Measurements from ENCODE around the gene PDHB. TPM values are rescaled to one million over a fixed set of nuclear protein-coding genes. Genes with fewer than 3 reads are reported as not detected.
"Not testable (repeated sequence)": the region's sequence is repeated elsewhere in the genome, so short reads cannot be mapped to it uniquely, and the experiment has no call there.

PDHB gene
- polyA plus RNA-seq, 10 donors, result 71.8 to 85.7 (median 78.2) TPM

- no peak for DNase-seq
These were observed 8.2 kb upstream of the PDHB start for GRCh38 chr3:58441514-58442450.

- not testable (repeated sequence) for DNase-seq
These were observed 7.3 kb upstream of the PDHB start for GRCh38 chr3:58440996-58441355.

- not testable (repeated sequence) for DNase-seq
These were observed 3.6 kb upstream of the PDHB start for GRCh38 chr3:58437276-58437675.

DNA sequence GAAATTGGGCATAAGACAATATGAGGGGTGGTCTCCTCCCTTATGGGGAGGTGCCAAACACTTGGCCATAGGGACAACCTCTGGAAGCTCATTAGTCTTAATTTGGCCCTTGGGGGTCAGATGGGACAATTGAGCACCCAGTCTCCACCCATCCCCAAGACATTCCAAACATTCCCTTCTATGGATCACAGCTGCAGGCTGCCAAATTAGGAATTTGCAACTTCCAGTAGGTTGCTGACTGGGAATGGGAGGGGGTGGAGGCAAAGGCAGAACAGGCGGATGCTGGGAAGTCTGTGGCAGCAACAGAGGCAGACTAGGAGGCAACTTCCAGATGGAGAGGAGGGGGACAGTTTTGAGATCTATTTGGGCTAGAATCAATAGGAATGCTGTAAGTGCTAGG lies 1.4 kb upstream of the PDHB start:
- peak in 1 of 3 donors; percentile 82 for DNase-seq

GRCh38 chr3:58434511-58434910 lies 879 bp upstream of the PDHB start:
- DNase-seq, result no peak

GRCh38 chr3:58434168-58434504 lies 504 bp upstream of the PDHB start:
- DNase-seq, result no peak

- no peak for DNase-seq
These were observed 727 bp downstream of the PDHB start for GRCh38 chr3:58432905-58433304.

- no peak for DNase-seq
These were observed 4.0 kb downstream of the PDHB start for GRCh38 chr3:58429657-58430056.

- DNase-seq, result no peak
These were observed 5.8 kb downstream of the PDHB start for GRCh38 chr3:58427661-58428361.

GRCh38 chr3:58425782-58426181 lies 7.8 kb downstream of the PDHB start:
- no peak for DNase-seq

GRCh38 chr3:58424613-58425012 lies 9.0 kb downstream of the PDHB start:
- DNase-seq, result no peak

GRCh38 chr3:58422756-58423325 lies 10.8 kb downstream of the PDHB start:
- peak in 1 of 3 donors; percentile 23 for DNase-seq

DNA sequence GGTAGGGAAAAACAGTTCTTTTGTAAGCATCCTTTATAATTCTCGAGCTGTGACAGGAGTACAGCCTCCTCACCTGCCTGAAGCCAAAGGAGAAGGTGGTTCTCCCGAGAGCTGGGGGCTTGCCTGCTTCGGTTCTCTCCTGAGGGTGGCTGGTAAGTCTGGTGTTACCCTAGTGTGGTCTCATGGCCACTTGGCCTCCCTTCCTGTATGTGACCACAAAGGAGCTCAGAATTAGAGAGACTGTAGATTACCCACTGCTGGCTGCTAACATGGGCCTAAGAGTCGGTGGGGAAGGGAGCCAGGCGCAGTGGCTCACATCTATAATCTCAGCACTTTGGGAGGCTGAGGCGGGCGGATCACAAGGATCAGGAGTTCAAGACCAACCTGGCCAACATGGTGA lies 12.6 kb downstream of the PDHB start:
- DNase-seq, result no peak

DNA sequence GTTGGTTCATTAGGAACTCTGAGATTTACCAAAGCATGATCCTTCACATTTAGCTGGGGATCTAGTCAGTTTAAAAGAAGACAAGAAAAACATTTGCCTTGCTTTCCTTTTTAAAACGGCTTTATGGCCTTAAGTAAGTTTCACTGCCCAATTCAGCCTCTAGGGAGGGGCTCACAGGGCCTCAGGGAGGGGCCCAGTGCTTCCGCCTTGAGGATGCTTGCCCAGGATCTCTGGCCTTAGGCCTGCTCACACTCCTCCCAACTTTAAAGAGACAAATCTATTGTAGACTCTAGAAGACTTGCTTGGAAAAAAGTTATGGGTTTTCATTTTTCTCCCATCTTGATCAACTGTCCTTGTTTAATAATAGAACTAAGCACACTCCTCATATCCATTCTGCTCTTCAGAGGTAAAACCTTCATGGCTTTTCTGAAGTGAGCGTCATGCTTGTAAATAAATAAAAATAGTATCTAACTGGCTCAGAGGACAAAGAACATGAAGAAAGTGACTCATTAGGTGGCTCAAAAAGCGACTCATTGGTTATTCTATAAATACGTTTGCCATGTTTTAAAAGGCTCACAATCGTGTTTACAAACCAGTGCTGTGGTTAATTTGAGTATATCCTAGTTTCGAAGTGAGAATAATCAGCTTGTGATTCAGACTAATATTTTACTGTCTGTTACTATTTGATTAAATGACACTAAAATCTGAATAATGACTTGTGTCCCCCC lies 13.7 kb downstream of the PDHB start:
- peak in 2 of 3 donors; percentile 58 to 75 for DNase-seq

- DNase-seq, result no peak
These were observed 15.4 kb downstream of the PDHB start for GRCh38 chr3:58418227-58418626.

DNA sequence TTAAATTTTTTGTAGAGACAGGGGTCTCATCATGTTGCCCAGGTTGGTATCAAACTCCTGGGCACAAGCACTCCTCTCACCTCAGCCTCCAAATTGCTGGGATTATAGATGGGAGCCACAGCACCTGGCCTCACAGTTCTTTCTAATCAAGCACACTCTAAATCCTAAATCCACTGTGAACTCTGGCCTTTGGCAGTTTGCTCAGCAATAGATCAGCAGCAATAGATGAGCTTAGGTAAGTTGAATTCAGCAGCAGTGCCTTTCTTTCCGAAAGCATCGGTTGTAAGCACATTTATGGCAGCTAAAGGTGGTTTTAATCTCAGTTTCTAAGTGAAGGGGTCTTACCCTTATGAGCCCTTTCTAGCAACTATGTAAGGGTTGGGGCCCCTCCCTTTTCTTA lies 16.6 kb downstream of the PDHB start:
- DNase-seq, result no peak

DNA sequence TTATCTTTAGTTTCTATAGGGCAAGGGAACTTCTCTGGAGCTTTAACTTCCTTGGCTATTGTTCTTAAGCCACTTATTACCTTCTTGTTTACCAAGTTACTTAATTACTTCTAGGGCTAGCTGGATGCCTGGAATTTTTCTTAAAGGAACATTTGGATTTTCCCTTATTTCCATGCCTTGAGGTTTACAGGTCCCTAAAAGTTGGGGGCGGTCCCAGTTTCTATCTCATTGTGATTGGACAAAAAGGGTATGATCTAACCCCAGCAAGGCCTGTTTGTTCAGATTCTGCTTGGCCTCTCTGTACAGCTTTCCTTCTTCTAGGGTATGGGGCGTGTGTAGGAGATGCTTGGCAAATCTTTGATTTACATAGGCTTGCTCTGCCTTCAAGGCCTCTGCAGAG lies 17.4 kb downstream of the PDHB start:
- no peak for DNase-seq

GRCh38 chr3:58414538-58415197 lies 19.0 kb downstream of the PDHB start:
- peak; percentile 54 to 75 (median 59) for DNase-seq

DNA sequence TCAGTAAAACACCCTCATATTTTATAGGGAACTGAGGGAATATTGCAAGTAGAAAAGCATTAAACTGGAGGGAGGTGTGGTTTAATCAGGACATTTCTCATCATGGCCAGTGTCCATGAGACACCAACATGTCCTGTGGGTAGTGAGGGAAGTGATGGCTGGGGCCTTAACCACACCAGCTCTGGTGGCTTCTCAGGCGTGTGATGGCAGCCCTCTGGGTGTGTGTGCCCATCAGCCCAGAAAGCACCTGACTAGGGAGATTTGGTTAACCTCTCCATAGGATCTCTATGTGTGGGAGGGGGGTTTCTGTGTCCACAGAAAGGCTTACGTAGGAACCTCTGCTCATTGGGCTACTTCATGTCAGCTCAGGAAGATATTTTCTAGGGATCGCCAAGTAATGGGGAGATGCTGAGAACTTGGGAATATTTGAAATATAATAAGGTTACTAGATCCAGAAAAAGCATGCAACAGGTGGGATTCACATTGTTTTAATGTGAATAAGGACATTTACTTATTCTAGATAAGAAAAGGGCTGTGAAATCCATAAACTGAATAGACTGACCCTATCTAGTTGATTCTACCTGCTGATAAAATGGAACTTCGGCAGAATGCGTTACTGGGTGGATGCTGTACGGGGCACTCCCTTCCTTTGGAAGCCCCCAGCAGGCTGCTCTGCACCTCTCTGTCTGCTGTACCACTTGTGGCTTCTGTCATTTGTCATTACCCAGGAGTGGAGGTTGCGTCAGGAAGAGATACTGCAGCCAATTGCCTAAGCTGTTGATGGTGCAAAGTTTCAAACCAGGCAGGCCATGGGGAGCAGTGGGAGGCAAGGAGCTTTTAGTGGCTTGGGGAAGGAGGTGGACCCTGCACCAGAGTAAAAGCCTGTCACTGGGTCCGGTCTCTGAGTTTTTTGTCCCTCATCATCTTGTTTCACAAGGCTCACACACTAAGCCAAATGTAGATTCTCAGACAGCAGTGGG lies 21.5 kb downstream of the PDHB start:
- no peak for DNase-seq

GRCh38 chr3:58411036-58411435 lies 22.6 kb downstream of the PDHB start:
- DNase-seq, result no peak

Data from muscle of back (tissue), 11 donors.